A673 (cell line): Measurements from ENCODE around the gene EFHB. TPM values are rescaled to one million over a fixed set of nuclear protein-coding genes. Genes with fewer than 3 reads are reported as not detected.
A peak's percentile ranks its signal among the peaks of the same experiment; 100 is the strongest.

Experiments used
- Bru-seq: library from RNA; stranded (reverse); fragments of 400-500 nt; gene quantifications from one replicate; lab custom pipeline; 2021; lab: Mats Ljungman, UMichigan
- BruChase-seq, 2 experiments: library from RNA; stranded (reverse); fragments of 400-500 nt; gene quantifications; one replicate each; lab custom pipeline; 2021; lab: Mats Ljungman, UMichigan
- BruUV-seq: library from RNA; stranded (reverse); fragments of 400-500 nt; replicated peaks from 2 replicates; lab custom pipeline; 2021; lab: Mats Ljungman, UMichigan
- CTCF ChIA-PET: fragments of 300-600 bp; sonication (Branson Sonifier 250); formaldehyde crosslinking; loops from one replicate; lab custom pipeline; 2022; ENCODE audit warnings: antibody characterized with exemption; lab: Charles Lee
- POLR2A ChIA-PET: fragments of 300-600 bp; sonication (Branson Sonifier 250); formaldehyde crosslinking; loops from one replicate; lab custom pipeline; 2022; ENCODE audit warnings: antibody characterized with exemption; ENCODE audit not compliant: low non-redundant PET; lab: Charles Lee
- DNase-seq: peaks from one replicate; pipeline ENCODE4 v3.0.0-alpha.2; 2015; ENCODE audit warnings: low spot score
- H3K27ac ChIP-seq: fragments of 200-600 bp; sonication (generic); 2 replicates; pipeline ENCODE4 v1.5.1; 2016; ENCODE audit warnings: mixed run types, low read depth, mild to moderate bottlenecking, mixed read lengths, antibody characterized with exemption, low read length; ENCODE audit not compliant: poor library complexity, severe bottlenecking
- H3K27me3 ChIP-seq: fragments of 200-600 bp; sonication (generic); replicated peaks from 2 replicates; pipeline ENCODE4 v1.6.1; 2017; ENCODE audit warnings: mixed run types, low read depth, mild to moderate bottlenecking, mixed read lengths, antibody characterized with exemption, low read length; ENCODE audit not compliant: insufficient read depth, poor library complexity
- H3K36me3 ChIP-seq: fragments of 200-600 bp; sonication (generic); 2 replicates; pipeline ENCODE4 v1.6.1; 2016; ENCODE audit warnings: mixed run types, mild to moderate bottlenecking, mixed read lengths, antibody characterized with exemption, low read length; ENCODE audit not compliant: insufficient read depth, poor library complexity, severe bottlenecking
- H3K4me1 ChIP-seq: fragments of 200-600 bp; sonication (generic); 2 replicates; pipeline ENCODE4 v1.6.1; 2017; ENCODE audit warnings: mixed run types, mild to moderate bottlenecking, mixed read lengths, antibody characterized with exemption, low read length; ENCODE audit not compliant: insufficient read depth, poor library complexity, severe bottlenecking
- H3K4me3 ChIP-seq: fragments of 200-600 bp; sonication (generic); 2 replicates; pipeline ENCODE4 v1.5.1; 2016; ENCODE audit warnings: low read depth, mixed run types, mild to moderate bottlenecking, mixed read lengths, low read length; ENCODE audit not compliant: poor library complexity, severe bottlenecking
- H3K9me3 ChIP-seq: fragments of 200-600 bp; sonication (generic); 2 replicates; pipeline ENCODE4 v1.6.1; 2016; ENCODE audit warnings: mixed run types, low read depth, mild to moderate bottlenecking, mixed read lengths, antibody characterized with exemption, low read length; ENCODE audit not compliant: poor library complexity, severe bottlenecking
- EZH2 ChIP-seq: fragments of 200-600 bp; sonication (generic); IDR thresholded peaks from 2 replicates; pipeline ENCODE4 v1.6.1; 2017; ENCODE audit warnings: borderline replicate concordance, low read depth, mild to moderate bottlenecking, mixed read lengths, antibody characterized with exemption, low read length; ENCODE audit not compliant: poor library complexity, severe bottlenecking
- intact Hi-C: fragments of 100-400 bp; cut with micrococcal nuclease; formaldehyde crosslinking; loops from one replicate; pipeline ENCODE4 v1.10.0; 2022; ENCODE audit not compliant: unreplicated experiment
- long read RNA-seq: library from polyadenylated mRNA; stranded (forward); transcript quantifications from one replicate; pipeline ENCODE4 v2.0.0, GENCODE V29; 2022
- total RNA-seq: library from RNA; stranded (reverse); gene quantifications from 2 replicates; pipeline ENCODE4 v1.2.3, GENCODE V29; 2021
- TF ChIP-seq, protein P1 (sequence below): fragments of 300-800, 200-600 bp; sonication (generic); conservative IDR thresholded peaks from 2 replicates; pipeline ENCODE4 v1.5.1; 2017; ENCODE audit warnings: low read depth, mild to moderate bottlenecking, antibody characterized with exemption, low read length, moderate library complexity, mixed read lengths

Gene EFHB
- total RNA-seq (0.68 TPM in 1 of 2 replicates, not detected in the other), Bru-seq, nascent RNA (percentile 22 among the genes with signal in this experiment), BruChase-seq, experiment 1, labeled RNA remaining after a 2-hour chase (percentile 9 among the genes with signal in this experiment), BruChase-seq, experiment 2, labeled RNA remaining after a 6-hour chase (percentile 10 among the genes with signal in this experiment)
- long read RNA-seq = 0 reads

DNA sequence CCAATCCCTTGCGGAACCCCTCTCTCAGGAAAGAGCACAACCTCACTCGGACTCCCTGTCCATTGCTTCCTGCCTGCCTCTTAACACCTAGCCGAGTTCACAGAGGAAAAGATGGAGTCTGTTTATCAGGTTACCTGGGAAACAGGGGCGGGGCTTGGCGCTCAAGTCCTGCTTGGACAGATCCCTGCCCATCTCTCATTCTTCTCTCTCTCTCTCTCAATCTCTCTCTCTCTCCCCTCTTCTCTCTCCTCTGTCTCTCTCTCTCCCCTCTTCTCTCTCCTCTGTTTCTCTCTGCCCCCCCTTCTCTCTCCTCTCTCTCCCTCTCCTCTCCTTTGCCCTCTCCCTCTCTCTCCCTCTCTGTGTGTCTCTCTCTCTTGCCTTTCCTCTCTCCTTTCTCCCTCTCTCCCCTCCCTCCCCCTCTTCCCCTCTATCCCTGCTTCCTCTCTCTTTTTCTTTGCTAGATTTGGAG is at the start of gene EFHB:
Gene EFHB (minus strand): TSS at position 120 of the 469 bp plus-strand sequence. CDS start 199 bp downstream, outside the sequence.
- ChIA-PET POLR2A (no interaction called here), CTCF (no interaction called here)
- no peak within 1 kb of the TSS for H3K4me3 ChIP-seq

DNA sequence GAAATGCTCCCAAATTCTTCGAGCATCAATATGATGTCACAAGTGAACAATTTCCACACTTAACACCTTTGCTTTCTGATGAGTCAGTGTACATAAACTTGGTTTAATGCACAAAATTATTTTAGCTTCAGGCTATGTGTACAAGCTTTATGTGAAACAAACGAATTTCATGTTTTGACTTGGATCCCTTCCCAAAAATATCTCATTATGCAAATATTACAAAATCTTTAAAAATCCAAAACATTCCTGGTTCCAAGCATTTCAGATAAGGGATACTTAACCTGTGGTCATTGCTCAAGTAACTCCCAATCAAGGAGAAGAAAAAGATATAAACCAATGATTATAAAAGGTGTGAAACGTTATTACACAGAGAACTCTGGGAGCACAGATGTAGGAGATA is 38.0 kb upstream of the EFHB start:
- Histone ChIP-seq H3K36me3 (peaks cover 28% of the 10 kb centered on the region), H3K4me1 (no peaks in the 10 kb centered on the region), H3K4me3 (no peak overlapping the region), H3K27me3 (no peaks in the 10 kb centered on the region), H3K27ac (no peak overlapping the region), H3K9me3 (no peaks in the 10 kb centered on the region)
- no peak for DNase-seq
- TF ChIP-seq, protein P1, sequence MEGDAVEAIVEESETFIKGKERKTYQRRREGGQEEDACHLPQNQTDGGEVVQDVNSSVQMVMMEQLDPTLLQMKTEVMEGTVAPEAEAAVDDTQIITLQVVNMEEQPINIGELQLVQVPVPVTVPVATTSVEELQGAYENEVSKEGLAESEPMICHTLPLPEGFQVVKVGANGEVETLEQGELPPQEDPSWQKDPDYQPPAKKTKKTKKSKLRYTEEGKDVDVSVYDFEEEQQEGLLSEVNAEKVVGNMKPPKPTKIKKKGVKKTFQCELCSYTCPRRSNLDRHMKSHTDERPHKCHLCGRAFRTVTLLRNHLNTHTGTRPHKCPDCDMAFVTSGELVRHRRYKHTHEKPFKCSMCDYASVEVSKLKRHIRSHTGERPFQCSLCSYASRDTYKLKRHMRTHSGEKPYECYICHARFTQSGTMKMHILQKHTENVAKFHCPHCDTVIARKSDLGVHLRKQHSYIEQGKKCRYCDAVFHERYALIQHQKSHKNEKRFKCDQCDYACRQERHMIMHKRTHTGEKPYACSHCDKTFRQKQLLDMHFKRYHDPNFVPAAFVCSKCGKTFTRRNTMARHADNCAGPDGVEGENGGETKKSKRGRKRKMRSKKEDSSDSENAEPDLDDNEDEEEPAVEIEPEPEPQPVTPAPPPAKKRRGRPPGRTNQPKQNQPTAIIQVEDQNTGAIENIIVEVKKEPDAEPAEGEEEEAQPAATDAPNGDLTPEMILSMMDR = no peak
- no peak for TF ChIP-seq EZH2
- intact Hi-C loops = no loop called here
- BruUV-seq = no TSS peak
- ChIA-PET POLR2A (no interaction called here), CTCF (no interaction called here)

More for the DNA sequence above, at the start of gene EFHB:
- DNase-seq = peak; percentile 27
- TF ChIP-seq, protein P1 = no peak
- H3K27me3 ChIP-seq = no peaks in the 10 kb centered on the region
- BruUV-seq = no TSS peak
- no peaks in the 10 kb centered on the region for H3K9me3 ChIP-seq
- H3K36me3 ChIP-seq = no peaks in the 10 kb centered on the region
- H3K4me1 ChIP-seq = no peaks in the 10 kb centered on the region
- H3K27ac ChIP-seq = no peak within 1 kb of the TSS
- intact Hi-C loops = no loop called here

GRCh38 chr3:19970327-19970726 is 36.3 kb upstream of the EFHB start:
- intact Hi-C loops = no loop called here
- TF ChIP-seq, protein P1 = no peak
- no peak for TF ChIP-seq EZH2

More at GRCh38 chr3:19970327-19970726, 36.3 kb upstream of the EFHB start:
- no peaks in the 10 kb centered on the region for H3K4me1 ChIP-seq
- ChIA-PET POLR2A (no interaction called here), CTCF (no interaction called here)
- no TSS peak for BruUV-seq
- H3K9me3 ChIP-seq = no peaks in the 10 kb centered on the region
- DNase-seq = no peak
- H3K36me3 ChIP-seq = peaks cover 21% of the 10 kb centered on the region
- H3K27me3 ChIP-seq = no peaks in the 10 kb centered on the region
- no peak overlapping the region for H3K4me3 ChIP-seq
- no peak overlapping the region for H3K27ac ChIP-seq
